NCI-H187 (cell line): Measurements from ENCODE around the gene TPM4.

Experiments used
- DNase-seq, 2 experiments: peaks; one replicate each; lab custom pipeline; 2025; lab: John Stamatoyannopoulos, UW

Gene TPM4

DNA sequence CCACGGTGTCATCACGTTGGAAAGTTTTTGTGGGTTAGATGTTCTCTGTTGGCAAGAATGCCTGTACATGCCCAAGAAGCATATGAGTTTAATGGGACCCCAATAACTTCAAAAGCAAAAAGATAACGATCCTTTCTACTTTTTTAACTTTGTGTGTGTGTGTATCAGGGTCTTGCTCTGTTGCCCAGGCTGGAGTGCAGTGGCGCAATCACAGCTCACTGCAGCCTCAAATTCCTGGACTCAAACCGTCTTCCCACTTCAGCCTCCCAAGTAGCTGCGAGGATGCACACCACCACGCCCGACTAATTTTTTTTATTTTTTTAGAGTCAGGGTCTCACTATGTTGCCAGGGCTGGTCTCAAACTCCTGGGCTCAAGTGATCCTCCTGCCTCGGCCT lies 34.3 kb upstream of the TPM4 start:
- DNase-seq: no peak

DNA sequence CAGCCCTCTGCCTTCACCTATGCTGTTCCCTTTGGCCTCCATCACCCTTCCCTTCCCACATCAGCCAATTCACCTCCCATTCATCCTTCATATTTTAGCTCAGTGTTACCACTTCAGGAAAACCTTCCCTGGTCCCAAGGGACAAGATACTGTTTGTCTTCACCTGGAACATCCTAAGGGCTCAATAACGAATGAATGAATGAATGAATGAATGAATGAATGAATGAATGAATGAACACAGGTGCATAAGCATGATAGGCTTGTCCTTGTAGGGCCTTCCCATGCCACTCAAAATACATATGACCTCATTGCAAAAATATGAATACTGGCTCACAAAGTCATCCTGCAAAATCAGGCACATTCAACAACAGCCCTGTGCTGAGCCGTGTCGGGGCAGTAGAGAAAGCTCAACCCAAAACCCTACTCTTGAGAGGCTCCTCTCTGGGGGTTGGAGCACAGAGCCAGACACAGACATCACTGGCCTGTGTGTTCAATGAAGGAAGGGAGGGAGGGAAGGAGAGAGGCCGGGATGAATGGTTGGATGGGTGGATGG lies 33.7 kb upstream of the TPM4 start:
- DNase-seq: no peak

DNA sequence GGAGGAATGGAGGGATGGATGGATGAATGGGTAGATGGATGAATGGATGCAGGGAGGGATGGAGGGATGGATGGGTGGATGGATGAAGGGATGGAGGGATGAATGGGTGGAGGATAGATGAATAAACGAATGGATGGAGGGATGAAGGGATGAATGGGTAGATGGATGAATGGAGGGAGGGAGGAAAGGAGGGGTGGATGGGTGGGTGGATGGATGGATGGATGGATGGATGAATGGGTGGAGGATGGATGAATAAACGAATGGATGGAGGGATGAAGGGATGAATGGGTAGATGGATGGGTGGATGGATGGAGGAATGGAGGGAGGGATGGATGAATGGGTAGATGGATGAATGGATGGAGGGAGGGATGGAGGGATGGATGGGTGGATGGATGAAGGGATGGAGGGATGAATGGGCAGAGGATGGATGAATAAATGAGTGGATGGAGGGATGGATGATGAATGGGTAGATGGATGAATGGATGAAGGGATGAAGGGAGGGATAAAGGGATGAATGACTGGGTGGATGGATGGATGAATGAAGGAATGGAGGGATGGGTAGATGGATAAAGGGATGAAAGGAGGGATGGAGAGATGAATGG lies 33.0 kb upstream of the TPM4 start:
- no peak for DNase-seq

DNA sequence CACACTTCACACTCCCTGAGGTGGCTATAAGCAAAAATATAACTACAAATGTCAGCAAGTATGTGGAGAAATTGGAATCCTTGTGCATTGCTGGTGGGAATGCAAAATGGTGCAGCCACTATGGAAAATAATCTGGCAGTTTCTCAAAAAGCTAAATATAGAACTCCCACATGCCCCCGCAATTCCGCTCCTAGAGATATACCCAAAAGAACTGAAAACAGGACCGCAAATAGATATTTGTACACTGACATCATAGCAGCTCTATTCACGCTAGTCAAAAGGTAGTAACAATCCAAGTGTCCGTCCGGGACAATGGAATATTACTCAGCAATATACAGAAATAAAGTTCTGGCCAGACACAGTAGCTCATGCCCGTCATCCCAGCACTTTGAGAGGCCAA lies 31.5 kb upstream of the TPM4 start:
- DNase-seq: no peak

GRCh38 chr19:16045171-16045570 lies 31.1 kb upstream of the TPM4 start:
- no peak for DNase-seq

DNA sequence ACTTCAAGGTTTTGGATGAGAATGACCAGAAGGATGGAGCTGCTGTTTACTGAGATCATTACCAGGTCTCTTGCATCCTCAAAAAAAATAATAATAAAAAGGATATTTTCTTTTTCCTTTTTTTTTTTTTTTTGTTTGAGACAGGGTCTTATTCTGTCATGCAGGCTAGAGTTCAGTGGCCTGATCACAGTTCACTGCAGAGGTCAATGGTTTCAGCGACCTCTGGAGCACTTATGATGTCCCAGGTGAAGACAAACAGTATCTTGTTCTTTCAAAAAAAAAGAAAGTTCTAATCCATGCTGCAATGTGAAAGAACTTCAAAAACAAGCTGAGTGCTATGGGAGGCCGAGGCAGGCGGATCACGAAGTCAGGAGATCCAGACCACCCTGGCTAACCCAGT lies 30.4 kb upstream of the TPM4 start:
- no peak for DNase-seq

DNA sequence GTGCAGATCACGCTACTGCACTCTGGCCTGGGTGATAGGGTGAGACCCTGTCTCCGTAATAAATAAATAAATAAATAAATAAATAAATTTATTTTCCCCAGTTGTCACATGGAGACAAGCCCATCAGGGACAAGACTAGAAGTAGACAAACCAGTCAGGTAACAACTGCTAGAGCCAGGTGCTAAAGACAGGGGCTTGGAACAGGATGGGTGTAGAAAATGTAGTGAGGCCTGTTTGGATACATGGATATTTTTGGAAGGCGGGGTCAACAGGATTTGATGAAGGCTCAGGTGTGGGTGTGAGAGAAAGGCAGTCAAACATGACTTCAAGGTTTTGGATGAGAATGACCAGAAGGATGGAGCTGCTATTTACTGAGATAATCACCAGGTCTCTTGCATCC lies 27.7 kb upstream of the TPM4 start:
- no peak for DNase-seq

DNA sequence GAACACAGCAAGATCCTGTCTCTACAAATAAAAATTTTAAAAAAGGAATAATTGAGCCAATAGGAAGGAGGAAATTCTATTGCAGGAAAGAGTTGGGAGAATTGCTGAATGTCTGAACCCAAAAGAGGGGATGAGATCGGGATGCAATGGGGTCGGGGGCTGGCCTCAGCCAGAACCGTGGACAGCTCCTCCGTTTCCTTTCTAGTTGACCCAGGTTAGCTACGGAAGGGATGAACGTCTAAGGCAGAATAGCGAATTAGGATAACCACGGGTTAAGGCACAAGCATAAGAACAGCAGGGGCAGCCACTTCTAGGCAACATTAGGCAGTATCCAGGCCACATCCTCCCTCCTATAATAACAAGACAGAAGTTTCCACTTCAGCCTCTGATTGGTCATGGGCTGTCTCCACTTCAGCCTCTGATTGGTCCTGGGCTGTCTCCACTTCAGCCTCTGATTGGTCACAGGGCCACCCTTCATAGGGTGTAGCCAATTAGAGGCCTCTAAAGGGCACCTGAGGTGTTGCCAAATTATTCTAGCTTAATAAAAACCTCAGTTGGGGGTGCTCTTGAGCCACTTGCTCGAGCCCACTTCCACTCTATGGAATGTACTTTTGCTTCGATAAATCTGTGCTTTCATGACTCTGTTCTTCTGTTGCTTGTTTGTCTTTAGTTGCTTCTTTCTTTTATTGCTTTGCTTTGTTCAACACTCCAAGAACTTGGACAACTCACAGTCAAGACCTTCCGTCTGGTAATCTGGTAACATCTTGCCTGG lies 24.9 kb upstream of the TPM4 start:
- no peak for DNase-seq

GRCh38 chr19:16052353-16052752 lies 23.9 kb upstream of the TPM4 start:
- no peak for DNase-seq

DNA sequence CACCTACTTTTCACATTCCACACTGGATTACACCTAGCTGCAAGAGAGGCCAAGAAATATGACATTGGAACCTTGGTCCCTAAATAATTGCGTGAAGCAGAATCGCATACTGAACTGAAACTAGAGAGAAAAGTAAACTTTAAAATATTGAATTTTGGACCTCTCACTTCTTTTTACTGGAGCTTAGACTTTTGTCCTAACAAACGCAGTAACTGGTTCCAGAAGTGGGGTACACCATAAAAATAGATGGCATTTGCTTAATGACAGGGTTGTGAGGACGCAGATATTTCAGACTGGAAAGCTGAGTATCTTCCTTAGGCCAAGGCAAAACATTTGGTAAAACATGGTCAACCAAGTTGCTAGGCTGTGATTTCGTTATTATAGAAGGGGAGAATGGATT lies 19.2 kb upstream of the TPM4 start:
- DNase-seq: no peak

DNA sequence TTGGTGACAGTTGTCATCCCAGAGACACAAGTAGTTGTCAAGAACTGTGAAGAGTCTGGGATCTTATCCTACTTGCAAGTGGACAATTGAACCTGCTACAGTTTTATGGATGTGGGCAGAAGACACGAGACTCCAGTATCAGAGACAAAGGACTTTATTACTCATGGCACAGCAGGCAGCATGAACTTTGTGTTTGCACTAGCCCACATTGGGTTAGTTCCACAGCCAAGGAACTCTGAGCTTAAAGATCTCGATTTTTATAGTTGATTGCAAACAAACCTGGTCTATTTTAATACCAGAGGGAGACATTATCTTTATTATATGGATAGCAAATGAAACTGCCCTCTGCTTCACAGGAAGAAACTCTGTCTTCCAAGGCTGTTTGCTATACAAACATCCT lies 16.0 kb upstream of the TPM4 start:
- DNase-seq: no peak

- no peak for DNase-seq
These were observed 14.4 kb upstream of the TPM4 start for GRCh38 chr19:16061943-16062342.

DNA sequence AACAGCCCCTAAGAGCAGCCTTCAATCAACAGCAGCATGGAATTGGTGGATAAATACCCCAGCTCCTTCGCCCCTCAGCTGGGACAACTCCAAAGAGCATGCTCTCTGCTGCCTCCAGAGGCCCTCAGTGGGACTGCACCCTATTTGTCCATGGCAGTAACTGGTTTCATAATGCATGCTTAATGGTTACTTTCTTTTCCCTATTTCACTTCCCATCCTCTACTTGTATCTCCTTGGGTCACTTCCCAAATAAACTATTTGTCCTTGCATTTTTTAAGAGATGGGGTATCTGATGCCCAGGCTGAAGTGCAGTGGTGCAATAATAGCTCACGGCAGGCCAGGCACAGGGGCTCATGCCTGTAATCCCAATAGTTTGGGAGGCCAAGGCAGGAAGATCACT lies 13.5 kb upstream of the TPM4 start:
- DNase-seq: no peak

DNA sequence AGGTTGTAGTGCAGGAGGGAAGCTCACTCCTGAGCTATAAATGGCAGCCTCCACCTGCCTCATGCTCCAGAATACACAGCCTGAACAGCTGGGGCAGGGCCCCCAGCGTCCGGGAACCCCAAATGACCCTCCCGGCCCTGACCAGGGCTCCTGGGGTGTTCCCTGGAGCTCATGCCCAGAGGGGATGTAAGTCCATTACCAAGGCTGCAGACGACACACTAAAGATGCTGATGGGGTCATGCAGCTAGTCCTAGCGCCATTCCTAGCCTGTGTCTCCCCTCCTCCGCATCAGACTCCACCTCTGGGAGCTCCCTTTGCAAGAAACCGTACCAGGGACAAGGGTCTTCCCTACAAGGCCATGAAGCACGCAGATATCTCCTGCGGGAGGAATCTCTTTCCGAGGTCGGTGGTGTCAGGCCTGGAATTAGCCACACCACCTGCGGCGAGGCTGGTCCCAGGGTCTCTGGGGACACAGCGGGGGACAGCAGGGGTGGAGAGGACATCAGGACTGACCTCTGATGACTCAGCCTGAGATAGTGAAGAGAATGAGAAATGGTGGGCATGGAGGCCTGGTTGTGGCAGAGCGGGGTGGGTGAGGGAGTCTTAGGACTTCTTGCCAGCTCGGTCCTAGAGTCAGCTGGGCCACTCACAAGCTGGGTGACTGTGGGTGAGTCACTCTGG lies 11.9 kb upstream of the TPM4 start:
- no peak for DNase-seq

GRCh38 chr19:16066611-16067104 lies 9.6 kb upstream of the TPM4 start:
- DNase-seq: no peak

- no peak for DNase-seq
These were observed 8.9 kb upstream of the TPM4 start for GRCh38 chr19:16067205-16067938.

- DNase-seq: no peak
These were observed 7.5 kb upstream of the TPM4 start for GRCh38 chr19:16068696-16069259.

DNA sequence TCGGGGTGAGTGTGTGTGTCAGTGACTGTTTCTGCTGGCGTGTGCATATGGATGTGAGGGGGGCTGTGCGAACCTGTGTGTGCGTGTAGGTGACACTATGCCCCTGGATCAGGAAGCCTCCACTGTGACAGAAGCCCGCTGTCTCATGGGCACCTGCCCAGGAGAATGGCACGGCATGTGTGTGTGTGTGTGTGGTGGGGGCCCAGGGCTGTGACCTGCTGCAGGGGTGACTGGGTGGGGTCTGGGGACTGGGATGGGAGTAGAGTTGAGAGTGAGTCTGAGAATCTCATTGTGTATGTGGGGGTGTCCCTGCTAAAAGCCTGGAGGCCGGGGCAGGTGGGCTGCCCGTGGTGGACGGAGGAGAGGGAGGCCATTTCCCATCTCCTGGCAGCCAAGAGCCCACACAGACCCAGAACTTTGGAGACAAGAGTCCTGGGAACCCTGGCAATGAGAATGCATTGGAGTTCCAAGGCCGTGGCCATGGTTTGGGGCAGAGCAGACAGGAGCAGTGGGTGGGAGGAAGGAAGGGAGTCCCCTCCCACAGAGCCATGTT lies 6.4 kb upstream of the TPM4 start:
- DNase-seq: no peak

DNA sequence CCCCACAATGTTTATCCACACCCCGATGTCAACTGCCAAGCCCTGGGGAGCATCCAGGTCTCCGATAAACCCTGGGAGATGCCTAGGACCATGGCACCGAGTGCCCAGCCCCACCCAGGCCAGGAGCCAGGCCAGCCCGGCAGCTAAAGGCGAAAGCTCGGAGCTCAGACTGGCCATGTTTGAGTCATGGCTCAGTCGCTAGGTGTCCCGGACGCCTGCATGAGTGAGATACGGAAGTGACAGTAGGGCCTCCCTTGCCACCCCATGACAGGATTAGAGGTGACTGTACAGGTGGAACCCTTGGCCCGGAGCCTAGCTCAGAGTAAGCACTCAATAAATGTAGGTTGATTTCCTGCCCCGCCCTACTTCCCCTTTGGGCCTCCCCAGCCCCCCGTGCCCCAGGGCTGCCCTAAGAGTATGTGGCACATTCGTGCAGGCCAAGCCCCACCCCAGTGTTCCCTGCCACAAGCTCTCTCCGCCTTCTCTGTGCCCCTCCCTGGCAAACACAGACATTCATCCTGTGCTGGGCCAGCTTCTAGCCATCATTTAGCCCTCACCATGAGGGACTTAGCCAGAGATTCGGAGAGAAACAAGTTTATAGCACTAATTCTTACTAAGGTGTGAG lies 5.8 kb upstream of the TPM4 start:
- DNase-seq: no peak

DNA sequence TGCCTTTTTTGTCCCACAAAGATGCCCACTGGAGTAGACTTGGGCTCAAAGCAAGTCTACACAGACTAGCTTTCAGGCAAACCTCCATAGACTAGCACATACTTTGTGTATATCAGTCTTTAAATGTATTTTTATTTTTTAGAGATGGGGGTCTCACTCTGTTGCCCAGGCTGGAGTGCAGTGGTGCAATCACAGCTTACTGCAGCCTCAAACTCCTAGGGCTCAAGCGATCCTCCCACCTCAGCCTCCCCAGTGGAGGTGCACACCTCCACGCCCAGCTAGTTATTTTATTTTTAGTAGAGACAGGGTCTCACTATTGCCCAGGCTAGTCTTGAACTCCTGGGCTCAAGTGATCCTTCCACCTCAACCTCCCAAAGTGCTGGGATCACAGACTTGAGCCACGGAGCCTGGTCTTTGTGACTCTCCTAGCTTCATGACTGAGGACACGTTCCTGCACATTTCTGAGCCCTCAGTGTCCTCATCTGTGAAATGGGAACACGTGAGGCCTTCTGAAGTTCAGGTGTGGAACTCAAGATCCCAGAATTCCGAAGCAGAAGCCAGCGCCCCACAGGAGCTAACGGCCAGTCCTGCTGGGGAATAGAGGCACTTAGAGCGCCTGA lies 5.1 kb upstream of the TPM4 start:
- no peak for DNase-seq

DNA sequence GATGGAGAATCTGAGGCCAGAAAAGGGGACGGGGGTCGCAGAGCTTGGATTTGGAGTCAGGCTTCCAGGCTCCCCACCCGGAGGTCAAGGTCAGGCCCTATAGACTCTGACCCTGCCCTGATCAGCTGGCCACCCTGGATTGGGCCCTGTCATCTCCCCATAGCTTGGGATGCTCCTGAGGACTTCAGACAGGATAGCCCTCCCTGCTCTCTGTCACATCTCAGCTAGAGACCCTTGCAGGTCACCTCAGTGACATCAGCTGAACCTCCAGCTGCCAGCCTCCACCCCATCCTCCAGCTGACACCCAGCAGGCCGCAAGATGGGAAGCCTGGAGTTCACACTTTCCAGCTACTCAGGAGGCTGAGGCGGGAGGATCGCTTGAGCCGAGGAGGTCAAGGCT lies 2.8 kb upstream of the TPM4 start:
- DNase-seq: no peak
